GM12865 (cell line): ENCODE results near the gene NNAT.

ENCODE experiments used
- DNase-seq: peaks from one replicate; pipeline ENCODE4 v3.0.0; 2010; ENCODE audit warnings: low read depth
- H3K4me3 ChIP-seq: 2 replicates; pipeline ENCODE4 v1.5.1; 2011; ENCODE audit warnings: mild to moderate bottlenecking, low read depth, low read length, control low read depth
- CTCF ChIP-seq: IDR thresholded peaks from 2 replicates; pipeline ENCODE4 v1.5.1; 2011; ENCODE audit warnings: low read length, control low read depth, low read depth, inconsistent platforms; ENCODE audit not compliant: insufficient read depth; ENCODE audit errors: missing control alignments

The NNAT gene

GRCh38 chr20:37492096-37492625 is 28.9 kb upstream of the NNAT start:
- TF ChIP-seq CTCF: no peak

GRCh38 chr20:37492945-37493344 is 28.1 kb upstream of the NNAT start:
- no peak for TF ChIP-seq CTCF
- no peak for DNase-seq
- H3K4me3 ChIP-seq: no peak overlapping the region

More at GRCh38 chr20:37492096-37492625, 28.9 kb upstream of the NNAT start:
- no peak overlapping the region for H3K4me3 ChIP-seq
- no peak for DNase-seq

- no peak for DNase-seq
- H3K4me3 ChIP-seq: no peak overlapping the region
- TF ChIP-seq CTCF: no peak
Observed at GRCh38 chr20:37494301-37494700, 26.7 kb upstream of the NNAT start.

DNA sequence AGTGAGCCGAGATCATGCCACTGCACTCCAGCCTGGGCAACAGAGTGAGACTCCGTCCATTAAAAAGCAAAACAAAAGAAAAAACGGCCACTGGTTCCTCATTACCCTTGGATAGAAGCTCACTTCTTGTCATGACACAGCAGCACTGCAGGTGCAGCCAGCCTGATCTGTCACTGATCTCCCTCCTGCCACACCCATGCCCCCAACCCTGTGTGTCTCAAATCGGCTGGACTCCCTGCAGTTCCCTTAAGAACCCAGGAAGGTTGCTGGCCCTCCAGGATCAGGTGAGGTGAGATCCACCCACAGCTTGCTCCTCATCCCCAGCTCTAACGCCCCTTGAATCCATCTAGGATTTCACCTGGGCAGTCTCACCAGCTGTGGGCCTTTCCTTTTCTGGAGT is 26.3 kb upstream of the NNAT start:
- H3K4me3 ChIP-seq: no peak overlapping the region
- DNase-seq: no peak
- no peak for TF ChIP-seq CTCF

DNA sequence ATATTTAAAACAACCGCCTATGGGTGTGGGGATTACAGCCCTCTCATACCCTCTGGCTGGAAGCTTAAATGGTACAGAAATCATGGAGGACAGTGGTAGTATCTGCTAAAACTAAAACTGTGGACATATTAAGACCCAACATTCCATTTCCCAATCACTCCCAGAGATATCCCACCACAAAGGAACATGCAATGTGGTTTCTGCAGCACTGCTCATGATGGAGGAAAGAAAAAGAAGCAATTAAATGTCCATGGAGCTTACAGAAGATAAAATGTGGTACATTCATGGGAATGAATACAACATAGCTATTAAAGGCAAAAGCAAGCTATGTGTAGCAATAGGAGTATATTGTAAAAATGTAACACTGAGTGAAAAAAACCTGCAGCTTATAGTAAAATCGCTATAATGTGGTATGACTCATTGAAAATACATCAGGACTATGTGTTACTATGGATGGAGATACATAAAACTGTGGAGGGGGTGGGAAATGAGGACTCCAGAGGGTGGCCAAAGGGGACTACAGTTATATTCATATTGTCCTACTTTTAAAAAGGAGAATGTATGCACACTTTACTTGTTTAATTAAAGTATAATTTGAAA is 22.9 kb upstream of the NNAT start:
- TF ChIP-seq CTCF: no peak
- DNase-seq: no peak
- no peak overlapping the region for H3K4me3 ChIP-seq

- TF ChIP-seq CTCF: no peak
- no peak overlapping the region for H3K4me3 ChIP-seq
- no peak for DNase-seq
Observed at GRCh38 chr20:37500311-37500710, 20.7 kb upstream of the NNAT start.

DNA sequence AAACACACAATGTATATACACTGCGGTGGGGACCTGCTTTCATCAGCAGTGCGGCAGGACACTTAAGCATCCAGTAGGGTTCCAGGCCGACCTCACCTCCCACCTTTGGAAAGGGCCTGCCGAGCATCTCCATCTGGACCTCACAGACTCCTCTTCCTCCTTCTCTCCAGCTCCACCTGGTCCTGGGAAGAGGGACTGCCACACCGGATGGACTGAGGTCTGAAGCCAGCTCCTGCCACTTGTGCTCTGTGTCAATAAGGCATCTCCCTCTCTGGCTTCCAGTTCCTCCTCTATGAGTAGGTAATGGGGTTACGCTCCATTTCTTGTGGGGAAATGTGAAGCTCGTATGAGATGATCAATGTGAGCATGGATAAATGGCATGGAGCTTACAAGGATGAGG is 19.1 kb upstream of the NNAT start:
- no peak for DNase-seq
- TF ChIP-seq CTCF: no peak
- H3K4me3 ChIP-seq: no peak overlapping the region
